Measurements from ENCODE around the gene RPUSD4. TPM values are rescaled to one million over a fixed set of nuclear protein-coding genes. Genes with fewer than 3 reads are reported as not detected.

The RPUSD4 gene
- total and polyA plus RNA-seq, 2 experiments from 2014 or later: 15.2 to 36.5 TPM

DNA sequence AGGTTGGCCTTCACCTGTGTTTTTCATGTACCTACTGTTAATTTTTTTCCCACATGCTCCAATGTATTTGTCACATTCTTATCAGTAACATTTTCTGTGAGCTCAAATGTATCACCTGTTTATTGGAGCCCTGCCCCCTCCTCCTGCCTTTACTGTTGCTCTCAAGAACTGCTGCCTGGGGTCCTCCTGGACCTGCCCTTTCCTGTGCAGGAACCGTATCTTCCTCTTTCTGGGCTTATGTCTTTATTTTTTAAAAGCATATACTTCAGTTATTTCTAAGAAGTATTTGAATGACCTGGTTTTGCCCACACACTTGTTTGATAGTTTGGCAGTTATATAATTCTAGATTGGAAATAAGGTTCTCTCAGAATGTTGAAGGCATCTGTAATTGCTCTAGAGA, 6.0 kb upstream of the RPUSD4 start:
- DNase-seq (ENCODE audit: low read depth in 1 of 2, low spot score in 1 of 2): no peak
- H3K4me1 ChIP-seq (ENCODE audit: low read depth): peaks cover 3% of the 10 kb centered on the region
- H3K27me3 ChIP-seq: no peaks in the 10 kb centered on the region
- H3K27ac ChIP-seq: no peak overlapping the region
- no peak overlapping the region for H3K4me3 ChIP-seq
- TF ChIP-seq, protein P1, sequence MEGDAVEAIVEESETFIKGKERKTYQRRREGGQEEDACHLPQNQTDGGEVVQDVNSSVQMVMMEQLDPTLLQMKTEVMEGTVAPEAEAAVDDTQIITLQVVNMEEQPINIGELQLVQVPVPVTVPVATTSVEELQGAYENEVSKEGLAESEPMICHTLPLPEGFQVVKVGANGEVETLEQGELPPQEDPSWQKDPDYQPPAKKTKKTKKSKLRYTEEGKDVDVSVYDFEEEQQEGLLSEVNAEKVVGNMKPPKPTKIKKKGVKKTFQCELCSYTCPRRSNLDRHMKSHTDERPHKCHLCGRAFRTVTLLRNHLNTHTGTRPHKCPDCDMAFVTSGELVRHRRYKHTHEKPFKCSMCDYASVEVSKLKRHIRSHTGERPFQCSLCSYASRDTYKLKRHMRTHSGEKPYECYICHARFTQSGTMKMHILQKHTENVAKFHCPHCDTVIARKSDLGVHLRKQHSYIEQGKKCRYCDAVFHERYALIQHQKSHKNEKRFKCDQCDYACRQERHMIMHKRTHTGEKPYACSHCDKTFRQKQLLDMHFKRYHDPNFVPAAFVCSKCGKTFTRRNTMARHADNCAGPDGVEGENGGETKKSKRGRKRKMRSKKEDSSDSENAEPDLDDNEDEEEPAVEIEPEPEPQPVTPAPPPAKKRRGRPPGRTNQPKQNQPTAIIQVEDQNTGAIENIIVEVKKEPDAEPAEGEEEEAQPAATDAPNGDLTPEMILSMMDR (IDR thresholded peaks at IDR 0.05; ENCODE audit: low read depth, low read length): no peak
- H3K36me3 ChIP-seq: no peaks in the 10 kb centered on the region
- H3K9me3 ChIP-seq (ENCODE audit: low read depth): no peaks in the 10 kb centered on the region

DNA sequence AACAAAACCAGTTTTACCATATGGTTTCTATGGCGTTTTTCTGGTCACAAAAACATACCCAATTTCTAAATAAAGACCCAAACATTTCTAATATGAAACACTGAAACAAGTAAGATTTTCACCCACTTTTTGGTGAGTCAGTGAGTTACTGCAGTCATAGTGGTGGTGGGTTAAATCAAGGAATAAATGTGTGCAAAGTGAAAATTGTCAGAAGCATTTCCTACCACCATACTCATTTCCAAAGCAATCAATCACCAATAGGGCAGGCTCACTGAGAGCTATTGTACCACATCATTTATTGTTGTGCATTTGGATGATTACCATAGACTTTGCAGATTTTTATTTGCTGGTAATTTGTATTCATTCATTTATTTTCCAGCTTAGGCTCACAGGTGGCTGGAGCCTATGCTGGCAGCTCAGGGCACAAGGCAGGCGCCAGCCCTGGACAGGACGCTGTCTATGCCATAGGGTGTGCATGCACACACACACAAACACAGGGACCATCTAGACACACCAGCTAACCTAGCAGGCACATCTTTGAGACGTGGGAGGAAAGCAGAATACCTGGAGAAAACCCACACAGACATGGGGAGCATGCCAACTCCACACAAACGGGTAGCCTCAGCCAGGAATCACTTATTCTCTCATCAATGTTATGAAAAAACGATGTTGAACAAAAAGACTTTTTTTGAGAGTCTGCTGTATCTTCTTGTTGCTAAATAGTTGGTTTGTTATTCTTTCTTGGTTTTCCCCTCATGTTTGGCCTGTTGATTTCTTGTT, 5.3 kb upstream of the RPUSD4 start:
- DNase-seq (ENCODE audit: low read depth in 1 of 2, low spot score in 1 of 2): no peak
- H3K9me3 ChIP-seq (ENCODE audit: low read depth): no peaks in the 10 kb centered on the region
- TF ChIP-seq, protein P1 (IDR thresholded peaks at IDR 0.05; ENCODE audit: low read depth, low read length): no peak
- H3K4me1 ChIP-seq (ENCODE audit: low read depth): peaks cover 5% of the 10 kb centered on the region
- no peak overlapping the region for H3K27ac ChIP-seq
- H3K4me3 ChIP-seq: no peak overlapping the region
- H3K27me3 ChIP-seq: no peaks in the 10 kb centered on the region
- H3K36me3 ChIP-seq: no peaks in the 10 kb centered on the region

DNA sequence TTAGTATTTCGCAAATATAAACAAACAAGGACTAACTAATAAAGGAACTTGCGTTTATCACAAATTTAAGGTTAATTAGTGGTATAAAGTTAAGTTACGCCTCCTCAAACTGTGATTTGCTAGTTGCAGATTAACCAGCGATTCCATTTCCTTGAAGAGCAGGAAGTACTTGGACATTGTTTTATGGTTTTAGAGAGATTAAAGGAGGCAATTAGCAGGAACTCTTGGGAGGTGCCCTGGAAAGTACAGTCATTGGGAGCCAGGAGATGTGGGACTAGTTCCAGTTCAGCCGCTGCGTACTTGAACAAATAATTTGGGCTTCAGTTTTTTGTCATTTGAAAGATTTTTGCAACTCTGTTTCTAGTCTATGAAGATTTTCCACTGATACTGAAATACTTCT, 3.4 kb upstream of the RPUSD4 start:
- Histone ChIP-seq H3K4me1 (ENCODE audit: low read depth) (peaks cover 10% of the 10 kb centered on the region), H3K9me3 (ENCODE audit: low read depth) (no peaks in the 10 kb centered on the region)

DNA sequence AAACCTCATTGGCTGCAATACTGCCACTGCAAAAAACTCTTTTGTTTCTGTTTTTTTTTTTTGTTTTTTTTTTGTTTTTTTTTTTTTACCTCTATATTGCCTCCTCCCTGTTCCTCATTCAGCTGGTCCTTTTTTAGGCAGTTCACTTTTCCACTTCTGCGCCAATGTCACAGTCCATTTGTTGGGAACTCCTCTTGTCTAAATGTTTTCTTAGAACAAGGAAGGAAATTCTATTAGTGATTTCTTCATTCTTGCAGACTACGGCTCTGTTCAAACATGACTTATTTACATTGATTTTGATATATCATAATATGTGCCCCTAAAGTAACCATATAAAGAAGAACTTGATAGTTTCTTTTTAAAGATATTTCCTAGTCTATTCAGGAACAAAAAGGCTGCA, 3.0 kb upstream of the RPUSD4 start:
- Histone ChIP-seq H3K36me3 (peaks cover 2% of the 10 kb centered on the region), H3K4me1 (ENCODE audit: low read depth) (peaks cover 10% of the 10 kb centered on the region), H3K4me3 (no peak overlapping the region), H3K27me3 (no peaks in the 10 kb centered on the region), H3K27ac (no peak overlapping the region), H3K9me3 (ENCODE audit: low read depth) (no peaks in the 10 kb centered on the region)
- DNase-seq (ENCODE audit: low read depth in 1 of 2, low spot score in 1 of 2): no peak
- TF ChIP-seq, protein P1 (IDR thresholded peaks at IDR 0.05; ENCODE audit: low read depth, low read length): no peak

More for the DNA sequence above, 3.4 kb upstream of the RPUSD4 start:
- no peak for DNase-seq (ENCODE audit: low read depth in 1 of 2, low spot score in 1 of 2)
- no peak overlapping the region for H3K4me3 ChIP-seq
- TF ChIP-seq, protein P1 (IDR thresholded peaks at IDR 0.05; ENCODE audit: low read depth, low read length): no peak
- H3K36me3 ChIP-seq: no peaks in the 10 kb centered on the region
- H3K27ac ChIP-seq: no peak overlapping the region
- H3K27me3 ChIP-seq: no peaks in the 10 kb centered on the region

DNA sequence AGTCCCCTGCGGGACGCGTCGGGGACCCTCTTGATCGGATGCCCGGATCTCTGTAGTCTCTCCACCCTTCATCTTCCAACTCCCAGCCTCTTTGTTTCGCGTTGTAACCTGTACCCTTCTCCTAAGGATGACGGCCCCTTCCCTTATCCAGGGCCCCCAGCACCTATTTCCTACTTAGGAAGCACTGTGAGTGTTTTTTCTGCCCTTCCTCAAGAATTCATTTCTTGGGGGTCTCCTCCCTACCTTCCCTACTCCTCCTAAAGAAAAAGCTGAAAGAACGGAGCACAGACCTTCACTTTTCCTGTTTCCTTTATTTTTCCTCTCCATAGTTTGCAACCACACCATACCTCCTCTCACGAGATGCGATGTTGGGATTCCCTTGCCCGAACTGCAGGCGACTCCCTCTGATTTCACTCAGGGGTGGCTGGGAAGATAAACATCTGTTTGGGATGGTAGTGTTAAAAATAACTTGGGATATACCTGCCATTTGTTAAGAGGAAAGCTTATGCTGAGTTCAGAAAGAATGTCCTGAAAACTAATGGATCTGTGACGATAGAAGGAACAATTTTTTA, 725 bp upstream of the RPUSD4 start:
- Histone ChIP-seq H3K4me3 (peak overlapping the region; percentile 95), H3K36me3 (peaks cover 17% of the 10 kb centered on the region), H3K27ac (peak overlapping the region; percentile 93), H3K9me3 (ENCODE audit: low read depth) (no peaks in the 10 kb centered on the region), H3K27me3 (no peaks in the 10 kb centered on the region), H3K4me1 (ENCODE audit: low read depth) (peaks cover 10% of the 10 kb centered on the region)
- TF ChIP-seq, protein P1 (IDR thresholded peaks at IDR 0.05; ENCODE audit: low read depth, low read length): no peak
- peak; percentile 9 for DNase-seq (ENCODE audit: low read depth in 1 of 2, low spot score in 1 of 2)
